Caco-2 (cell line): ENCODE measurements around the gene HIVEP3. TPM values are rescaled to one million over a fixed set of nuclear protein-coding genes. Genes with fewer than 3 reads are reported as not detected.

Experiments
- BruUV-seq: library from RNA; stranded (reverse); fragments of 400-500 nt; replicated peaks from 2 replicates; lab custom pipeline; 2021; lab: Mats Ljungman, UMichigan
- CTCF ChIA-PET: fragments of 300-600 bp; sonication (Branson Sonifier 250); formaldehyde crosslinking; loops from one replicate; lab custom pipeline; 2022; ENCODE audit warnings: antibody characterized with exemption; lab: Charles Lee
- POLR2A ChIA-PET: fragments of 300-600 bp; sonication (Branson Sonifier 250); formaldehyde crosslinking; loops from one replicate; lab custom pipeline; 2022; ENCODE audit warnings: antibody characterized with exemption; lab: Charles Lee
- DNase-seq, 2 experiments: peaks; one replicate each; pipeline versions ENCODE4 v3.0.0 to v3.0.0-alpha.2; 2020 to 2022
- H3K27me3 ChIP-seq: replicated peaks from 2 replicates; pipeline ENCODE4 v1.6.0; 2011; ENCODE audit warnings: low read length; ENCODE audit not compliant: control insufficient read depth, insufficient read depth
- H3K36me3 ChIP-seq: 2 replicates; pipeline ENCODE4 v1.5.1; 2011; ENCODE audit warnings: low read length; ENCODE audit not compliant: control insufficient read depth, insufficient read depth
- H3K4me1 ChIP-seq: fragments of 250-450 bp; sonication (Bioruptor Pico); 2 replicates; pipeline ENCODE4 v1.5.1; 2020; ENCODE audit warnings: mild to moderate bottlenecking
- H3K4me3 ChIP-seq: 2 replicates; pipeline ENCODE4 v1.5.1; 2011; ENCODE audit warnings: low read depth, mild to moderate bottlenecking, control low read depth, low read length
- H3K9me3 ChIP-seq: fragments of 250-450 bp; sonication (Bioruptor Pico); 2 replicates; pipeline ENCODE4 v1.5.1; 2020; ENCODE audit warnings: mild to moderate bottlenecking, moderate library complexity
- H3K27ac Mint-ChIP-seq: one replicate; pipeline ENCODE4 v1.8.0; 2022; ENCODE audit warnings: mixed read lengths; ENCODE audit not compliant: unreplicated experiment
- H3K27me3 Mint-ChIP-seq: one replicate; pipeline ENCODE4 v1.8.0; 2022; ENCODE audit warnings: mixed read lengths; ENCODE audit not compliant: insufficient read depth, unreplicated experiment
- H3K36me3 Mint-ChIP-seq: one replicate; pipeline ENCODE4 v1.8.0; 2022; ENCODE audit warnings: mild to moderate bottlenecking, mixed read lengths; ENCODE audit not compliant: insufficient read depth, unreplicated experiment
- H3K4me1 Mint-ChIP-seq: one replicate; pipeline ENCODE4 v1.8.0; 2022; ENCODE audit warnings: low read depth, mixed read lengths; ENCODE audit not compliant: unreplicated experiment
- H3K4me3 Mint-ChIP-seq: one replicate; pipeline ENCODE4 v1.8.0; 2022; ENCODE audit warnings: mild to moderate bottlenecking, moderate library complexity, mixed read lengths; ENCODE audit not compliant: unreplicated experiment
- H3K9me3 Mint-ChIP-seq: one replicate; pipeline ENCODE4 v1.8.0; 2022; ENCODE audit warnings: mixed read lengths; ENCODE audit not compliant: unreplicated experiment
- CTCF ChIP-seq, 2 experiments: fragments of 200-600 bp in 1 of 2; IDR thresholded peaks; 1 replicate in 1 of 2; 2 replicates in 1 of 2; pipeline versions ENCODE4 v1.5.1 to v1.8.0; 2011 to 2022; ENCODE audit warnings: antibody characterized with exemption in 1 of 2, control low read depth in 1 of 2, inconsistent platforms in 1 of 2, low read depth in 1 of 2, low read length in 1 of 2, mild to moderate bottlenecking in 1 of 2, moderate library complexity in 1 of 2; ENCODE audit not compliant: insufficient read depth in 1 of 2, severe bottlenecking in 1 of 2, unreplicated experiment in 1 of 2
- intact Hi-C: fragments of 100-400 bp; cut with micrococcal nuclease; formaldehyde crosslinking; loops from one replicate; pipeline ENCODE4 v1.10.0; 2022; ENCODE audit not compliant: unreplicated experiment
- total RNA-seq: library from RNA; stranded (reverse); gene quantifications from 2 replicates; pipeline ENCODE4 v1.2.3, GENCODE V29; 2022

The HIVEP3 gene
- total RNA-seq, 1 experiment from 2014 or later: 0.25 TPM

- no peak overlapping the region for H3K27ac Mint-ChIP-seq
- no peaks in the 10 kb centered on the region for H3K27me3 ChIP-seq
- intact Hi-C loops: no loop called here
- H3K9me3 ChIP-seq: no peaks in the 10 kb centered on the region
- ChIA-PET POLR2A (no interaction called here), CTCF (no interaction called here)
- no peaks in the 10 kb centered on the region for H3K4me1 ChIP-seq
- no peak overlapping the region for H3K4me3 ChIP-seq
- no peak overlapping the region for H3K4me3 Mint-ChIP-seq
- H3K27me3 Mint-ChIP-seq: peaks cover 20% of the 10 kb centered on the region
- H3K36me3 ChIP-seq: no peaks in the 10 kb centered on the region
- H3K36me3 Mint-ChIP-seq: no peaks in the 10 kb centered on the region
- no TSS peak for BruUV-seq
- no peak for TF ChIP-seq CTCF (IDR thresholded peaks at IDR 0.05; ENCODE audit: insufficient read depth in 1 of 2, low read depth in 1 of 2, low read length in 1 of 2, severe bottlenecking in 1 of 2, unreplicated experiment in 1 of 2)
- H3K4me1 Mint-ChIP-seq: peaks cover 5% of the 10 kb centered on the region
- H3K9me3 Mint-ChIP-seq: no peaks in the 10 kb centered on the region
- no peak for DNase-seq
These were observed 71.9 kb downstream of the HIVEP3 start for GRCh38 chr1:41846625-41847405.

GRCh38 chr1:41844781-41845272 is 73.9 kb downstream of the HIVEP3 start:
- ChIA-PET POLR2A (no interaction called here), CTCF (no interaction called here)
- H3K4me3 ChIP-seq: no peak overlapping the region
- no peaks in the 10 kb centered on the region for H3K4me1 ChIP-seq
- Mint-ChIP-seq H3K27ac (no peak overlapping the region), H3K36me3 (no peaks in the 10 kb centered on the region), H3K4me1 (peaks cover 5% of the 10 kb centered on the region), H3K27me3 (peaks cover 26% of the 10 kb centered on the region), H3K9me3 (no peaks in the 10 kb centered on the region), H3K4me3 (no peak overlapping the region)
- no peak for DNase-seq
- BruUV-seq: no TSS peak
- H3K27me3 ChIP-seq: no peaks in the 10 kb centered on the region
- no peaks in the 10 kb centered on the region for H3K9me3 ChIP-seq
- H3K36me3 ChIP-seq: no peaks in the 10 kb centered on the region
- no peak for TF ChIP-seq CTCF (IDR thresholded peaks at IDR 0.05; ENCODE audit: insufficient read depth in 1 of 2, low read depth in 1 of 2, low read length in 1 of 2, severe bottlenecking in 1 of 2, unreplicated experiment in 1 of 2)
- intact Hi-C loops: no loop called here

GRCh38 chr1:41844255-41844654 is 74.5 kb downstream of the HIVEP3 start:
- no peak overlapping the region for H3K4me3 ChIP-seq
- no peaks in the 10 kb centered on the region for H3K9me3 ChIP-seq
- TF ChIP-seq CTCF (IDR thresholded peaks at IDR 0.05; ENCODE audit: insufficient read depth in 1 of 2, low read depth in 1 of 2, low read length in 1 of 2, severe bottlenecking in 1 of 2, unreplicated experiment in 1 of 2): no peak
- DNase-seq: no peak
- H3K27me3 ChIP-seq: no peaks in the 10 kb centered on the region
- no TSS peak for BruUV-seq
- no peak overlapping the region for H3K4me3 Mint-ChIP-seq
- peaks cover 26% of the 10 kb centered on the region for H3K27me3 Mint-ChIP-seq
- H3K36me3 Mint-ChIP-seq: no peaks in the 10 kb centered on the region
- no peak overlapping the region for H3K27ac Mint-ChIP-seq
- H3K36me3 ChIP-seq: no peaks in the 10 kb centered on the region
- intact Hi-C loops: no loop called here
- CTCF ChIA-PET: no interaction called here
- H3K4me1 ChIP-seq: no peaks in the 10 kb centered on the region
- no peaks in the 10 kb centered on the region for H3K9me3 Mint-ChIP-seq
- POLR2A ChIA-PET: no interaction called here
- H3K4me1 Mint-ChIP-seq: peaks cover 5% of the 10 kb centered on the region
